Measurements from ENCODE around the gene LSM14B. TPM values are rescaled to one million over a fixed set of nuclear protein-coding genes. Genes with fewer than 3 reads are reported as not detected.

The LSM14B gene
- total and polyA plus RNA-seq, 8 donors: 36.0 to 62.3 (median 58.5) TPM

GRCh38 chr20:62160876-62161275, 38.6 kb downstream of the LSM14B start:
- ATAC-seq (no peak), DNase-seq (peak in 1 of 4 donors; percentile 51)
- Histone ChIP-seq H3K4me1 (peaks cover 0 to 12% of the 10 kb centered on the region in 2 donors), H3K4me3 (no peak overlapping the region), H3K27me3 (no peaks in the 10 kb centered on the region), H3K9me3 (no peaks in the 10 kb centered on the region), H3K27ac (no peak overlapping the region), H3K36me3 (peaks cover 3 to 70% of the 10 kb centered on the region in 2 donors)
- TF ChIP-seq CTCF (IDR thresholded peaks at IDR 0.05): no peak
- intact Hi-C loops (cut with DNase I): no loop called here

GRCh38 chr20:62161347-62161746, 39.1 kb downstream of the LSM14B start:
- Histone ChIP-seq H3K27ac (no peak overlapping the region), H3K4me1 (peaks cover 0 to 10% of the 10 kb centered on the region in 2 donors), H3K36me3 (peaks cover 3 to 75% of the 10 kb centered on the region in 2 donors), H3K9me3 (no peaks in the 10 kb centered on the region), H3K4me3 (no peak overlapping the region), H3K27me3 (no peaks in the 10 kb centered on the region)
- ATAC-seq: no peak
- TF ChIP-seq CTCF (IDR thresholded peaks at IDR 0.05): no peak
- peak in 1 of 4 donors; percentile 61 for DNase-seq
- intact Hi-C loops (cut with DNase I): no loop called here

- TF ChIP-seq CTCF (IDR thresholded peaks at IDR 0.05): no peak
- no peak overlapping the region for H3K27ac ChIP-seq
- ATAC-seq: no peak
- no peaks in the 10 kb centered on the region for H3K9me3 ChIP-seq
- H3K4me3 ChIP-seq: no peak overlapping the region
- peaks cover 3 to 87% of the 10 kb centered on the region in 2 donors for H3K36me3 ChIP-seq
- H3K4me1 ChIP-seq: no peaks in the 10 kb centered on the region
- intact Hi-C loops (cut with DNase I): no loop called here
- peak in 1 of 4 donors; percentile 71 for DNase-seq
- no peaks in the 10 kb centered on the region for H3K27me3 ChIP-seq
Measured at GRCh38 chr20:62162765-62163484, 40.6 kb downstream of the LSM14B start.

- no peak for TF ChIP-seq CTCF (IDR thresholded peaks at IDR 0.05)
- intact Hi-C loops (cut with DNase I): no loop called here
- Histone ChIP-seq H3K4me3 (no peak overlapping the region), H3K27ac (no peak overlapping the region), H3K27me3 (no peaks in the 10 kb centered on the region), H3K4me1 (no peaks in the 10 kb centered on the region), H3K36me3 (peaks cover 3 to 89% of the 10 kb centered on the region in 2 donors), H3K9me3 (no peaks in the 10 kb centered on the region)
- ATAC-seq (no peak), DNase-seq (peak in 1 of 4 donors; percentile 68)
Measured at GRCh38 chr20:62163485-62163865, 41.2 kb downstream of the LSM14B start.

- no peak for TF ChIP-seq CTCF (IDR thresholded peaks at IDR 0.05)
- DNase-seq (no peak), ATAC-seq (no peak)
- Histone ChIP-seq H3K36me3 (peaks cover 3 to 89% of the 10 kb centered on the region in 2 donors), H3K4me3 (no peak overlapping the region), H3K27ac (no peak overlapping the region), H3K27me3 (no peaks in the 10 kb centered on the region), H3K9me3 (no peaks in the 10 kb centered on the region), H3K4me1 (no peaks in the 10 kb centered on the region)
- intact Hi-C loops (cut with DNase I): no loop called here
Measured at GRCh38 chr20:62163986-62164762, 41.9 kb downstream of the LSM14B start.
